Subcutaneous adipose tissue (tissue), 4 donors: ENCODE measurements around the gene TNRC6C. TPM values are rescaled to one million over a fixed set of nuclear protein-coding genes. Genes with fewer than 3 reads are reported as not detected.

Experiments used
- total RNA-seq, 4 donors: library from RNA; depleted of rRNA; stranded (reverse); fragments of >200 nt; gene quantifications; one replicate each; pipeline ENCODE4 v1.1.0, GENCODE V29; 2016
- TF ChIP-seq, protein P1 (sequence below): fragments of 450-650 bp; IDR thresholded peaks from one replicate; pipeline ENCODE4 v1.5.1; 2016; ENCODE audit warnings: low read depth, mild to moderate bottlenecking, control low read depth, antibody characterized with exemption, moderate library complexity

The TNRC6C gene, protein sequence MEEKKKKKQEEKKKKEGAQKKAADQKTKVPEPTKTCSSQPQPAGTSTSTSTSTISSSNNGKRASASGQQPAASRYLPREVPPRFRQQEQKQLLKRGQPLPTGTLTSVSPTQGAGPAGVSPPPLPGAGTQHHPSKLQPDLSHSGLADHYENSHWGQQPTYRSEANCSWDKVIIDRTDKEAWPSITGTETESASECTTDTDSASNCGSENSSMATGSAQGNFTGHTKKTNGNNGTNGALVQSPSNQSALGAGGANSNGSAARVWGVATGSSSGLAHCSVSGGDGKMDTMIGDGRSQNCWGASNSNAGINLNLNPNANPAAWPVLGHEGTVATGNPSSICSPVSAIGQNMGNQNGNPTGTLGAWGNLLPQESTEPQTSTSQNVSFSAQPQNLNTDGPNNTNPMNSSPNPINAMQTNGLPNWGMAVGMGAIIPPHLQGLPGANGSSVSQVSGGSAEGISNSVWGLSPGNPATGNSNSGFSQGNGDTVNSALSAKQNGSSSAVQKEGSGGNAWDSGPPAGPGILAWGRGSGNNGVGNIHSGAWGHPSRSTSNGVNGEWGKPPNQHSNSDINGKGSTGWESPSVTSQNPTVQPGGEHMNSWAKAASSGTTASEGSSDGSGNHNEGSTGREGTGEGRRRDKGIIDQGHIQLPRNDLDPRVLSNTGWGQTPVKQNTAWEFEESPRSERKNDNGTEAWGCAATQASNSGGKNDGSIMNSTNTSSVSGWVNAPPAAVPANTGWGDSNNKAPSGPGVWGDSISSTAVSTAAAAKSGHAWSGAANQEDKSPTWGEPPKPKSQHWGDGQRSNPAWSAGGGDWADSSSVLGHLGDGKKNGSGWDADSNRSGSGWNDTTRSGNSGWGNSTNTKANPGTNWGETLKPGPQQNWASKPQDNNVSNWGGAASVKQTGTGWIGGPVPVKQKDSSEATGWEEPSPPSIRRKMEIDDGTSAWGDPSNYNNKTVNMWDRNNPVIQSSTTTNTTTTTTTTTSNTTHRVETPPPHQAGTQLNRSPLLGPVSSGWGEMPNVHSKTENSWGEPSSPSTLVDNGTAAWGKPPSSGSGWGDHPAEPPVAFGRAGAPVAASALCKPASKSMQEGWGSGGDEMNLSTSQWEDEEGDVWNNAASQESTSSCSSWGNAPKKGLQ (N-terminal part only)
- 10 to 100 TPM in 3 of 4 donors, 1 to 10 TPM in 1; 8.2 to 33.3 (median 13.8) TPM for total RNA-seq

DNA sequence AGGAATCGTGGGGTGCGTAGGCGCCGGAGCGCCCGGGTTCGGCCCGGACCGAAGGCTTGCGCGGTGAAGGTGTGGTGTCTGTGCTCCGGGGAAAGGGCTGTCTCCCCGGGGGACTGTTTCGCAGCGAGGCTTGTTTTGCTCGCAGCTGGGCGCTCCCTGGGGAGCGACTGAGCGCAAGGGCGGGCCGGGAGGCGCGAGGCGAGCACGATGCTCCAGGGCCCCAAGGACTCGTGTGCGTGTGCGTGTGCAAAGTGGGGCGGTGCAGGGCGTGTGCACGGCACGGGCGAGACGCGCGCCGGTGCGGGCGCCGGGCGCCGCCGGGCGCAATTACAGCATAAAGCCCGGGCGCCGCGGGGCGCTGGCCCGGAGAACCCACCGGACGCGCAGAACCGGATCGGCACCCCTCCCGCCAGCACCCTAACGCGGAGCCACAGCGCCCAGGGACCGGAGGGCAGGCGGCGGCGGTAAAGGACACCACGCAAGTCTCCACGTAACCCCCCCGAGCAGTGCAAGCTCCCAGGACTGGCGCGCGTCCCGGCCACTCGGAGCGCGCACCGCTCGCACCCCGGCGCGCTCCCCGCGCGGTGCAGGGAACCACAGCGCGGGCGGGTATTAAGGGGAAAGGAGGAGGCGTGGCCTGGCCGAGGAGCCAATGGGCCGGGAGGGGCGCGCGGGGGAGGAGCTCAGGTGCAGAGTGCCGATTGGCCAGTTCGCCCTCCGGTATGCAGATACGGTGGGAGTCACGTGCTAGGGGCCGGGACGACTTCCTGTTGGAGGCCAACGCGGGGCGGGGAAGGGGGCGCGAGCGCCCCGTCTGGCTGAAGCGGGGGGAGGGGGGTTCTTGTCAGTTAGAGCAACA lies at the start of gene TNRC6C:
TNRC6C (plus strand) TSS at position 847 of the 859 bp plus-strand sequence. CDS start 45,504 bp downstream, outside the sequence.
- TF ChIP-seq, protein P1, sequence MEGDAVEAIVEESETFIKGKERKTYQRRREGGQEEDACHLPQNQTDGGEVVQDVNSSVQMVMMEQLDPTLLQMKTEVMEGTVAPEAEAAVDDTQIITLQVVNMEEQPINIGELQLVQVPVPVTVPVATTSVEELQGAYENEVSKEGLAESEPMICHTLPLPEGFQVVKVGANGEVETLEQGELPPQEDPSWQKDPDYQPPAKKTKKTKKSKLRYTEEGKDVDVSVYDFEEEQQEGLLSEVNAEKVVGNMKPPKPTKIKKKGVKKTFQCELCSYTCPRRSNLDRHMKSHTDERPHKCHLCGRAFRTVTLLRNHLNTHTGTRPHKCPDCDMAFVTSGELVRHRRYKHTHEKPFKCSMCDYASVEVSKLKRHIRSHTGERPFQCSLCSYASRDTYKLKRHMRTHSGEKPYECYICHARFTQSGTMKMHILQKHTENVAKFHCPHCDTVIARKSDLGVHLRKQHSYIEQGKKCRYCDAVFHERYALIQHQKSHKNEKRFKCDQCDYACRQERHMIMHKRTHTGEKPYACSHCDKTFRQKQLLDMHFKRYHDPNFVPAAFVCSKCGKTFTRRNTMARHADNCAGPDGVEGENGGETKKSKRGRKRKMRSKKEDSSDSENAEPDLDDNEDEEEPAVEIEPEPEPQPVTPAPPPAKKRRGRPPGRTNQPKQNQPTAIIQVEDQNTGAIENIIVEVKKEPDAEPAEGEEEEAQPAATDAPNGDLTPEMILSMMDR: no peak

DNA sequence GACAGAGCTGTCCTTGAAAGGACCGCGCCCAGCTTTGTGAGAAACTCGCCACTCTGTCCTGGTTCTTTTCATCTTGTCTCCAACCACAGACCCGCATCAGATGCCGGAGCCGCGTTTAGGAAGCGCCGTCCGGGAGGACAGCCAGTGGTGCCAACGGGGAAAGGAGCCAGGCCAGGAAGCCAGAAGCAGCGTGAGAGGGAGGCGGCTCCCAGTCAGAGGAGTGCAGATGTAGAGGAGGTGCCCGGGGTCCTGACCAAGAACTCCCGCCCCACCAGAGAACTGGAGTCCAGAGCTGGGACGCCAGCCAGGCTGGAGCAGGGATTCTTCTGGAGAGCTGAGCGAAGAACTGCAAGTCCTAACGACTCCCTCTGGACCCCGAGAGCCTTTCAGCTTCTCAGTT lies 49.3 kb upstream of the TNRC6C start:
- TF ChIP-seq, protein P1: no peak

DNA sequence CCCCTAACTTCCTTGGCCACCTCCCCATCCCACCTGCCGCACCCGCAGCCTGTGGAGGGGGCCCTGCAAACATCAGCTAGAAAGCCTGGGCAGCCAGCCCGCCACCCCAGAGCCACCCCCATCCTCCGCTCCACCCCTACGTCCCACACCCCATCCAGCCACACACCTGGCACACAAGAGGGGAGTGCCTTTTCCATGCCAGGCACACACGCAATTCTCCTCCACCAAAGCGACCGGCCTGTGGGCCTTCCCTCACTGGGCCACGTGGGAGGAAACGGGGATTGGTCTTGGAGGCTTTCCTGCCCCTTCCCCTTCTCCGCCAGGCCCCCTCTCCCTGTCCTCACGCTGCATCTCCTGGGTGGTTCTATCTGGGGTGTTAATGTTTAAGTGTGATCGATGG lies 48.7 kb upstream of the TNRC6C start:
- TF ChIP-seq, protein P1: no peak

DNA sequence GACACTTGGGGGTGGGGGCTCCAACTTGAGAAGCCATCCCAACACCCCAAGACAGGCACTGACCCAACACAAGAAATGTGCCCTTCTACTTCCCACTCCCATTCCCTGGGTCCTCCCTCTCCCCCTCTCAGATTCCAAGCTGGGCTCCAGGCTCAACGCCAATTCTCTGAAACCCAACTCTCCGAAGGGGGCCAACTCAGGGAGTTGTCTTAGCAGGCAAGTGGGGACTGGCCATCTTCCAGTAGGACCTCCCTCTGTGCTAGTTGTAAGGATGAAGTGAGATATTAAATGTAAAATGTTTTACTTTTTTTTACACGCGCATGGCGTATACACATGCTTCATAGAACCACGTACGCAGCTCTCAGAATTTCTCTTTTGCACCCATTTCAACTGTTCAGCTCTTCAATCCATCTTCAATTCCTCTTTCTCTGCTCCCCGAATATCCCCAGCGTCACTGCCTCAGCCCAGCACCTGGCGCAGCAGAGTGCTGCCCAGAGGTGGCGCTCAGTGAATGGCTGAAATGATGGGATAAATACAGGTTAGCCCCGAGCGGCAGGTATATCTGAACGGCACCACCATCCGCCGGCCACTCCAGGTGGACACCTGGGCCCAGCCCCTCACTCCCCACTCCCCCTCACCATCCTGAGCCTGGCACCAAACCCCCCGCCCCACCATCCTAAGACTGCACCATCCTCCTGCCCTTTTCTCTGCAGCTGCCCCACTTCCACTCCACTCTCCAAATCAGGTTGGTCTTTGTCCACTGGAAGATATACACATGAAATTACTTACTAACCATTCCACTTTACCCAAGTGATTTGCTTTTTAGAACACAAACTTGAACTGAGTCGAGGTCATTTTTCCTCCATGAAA lies 43.9 kb upstream of the TNRC6C start:
- TF ChIP-seq, protein P1: no peak

DNA sequence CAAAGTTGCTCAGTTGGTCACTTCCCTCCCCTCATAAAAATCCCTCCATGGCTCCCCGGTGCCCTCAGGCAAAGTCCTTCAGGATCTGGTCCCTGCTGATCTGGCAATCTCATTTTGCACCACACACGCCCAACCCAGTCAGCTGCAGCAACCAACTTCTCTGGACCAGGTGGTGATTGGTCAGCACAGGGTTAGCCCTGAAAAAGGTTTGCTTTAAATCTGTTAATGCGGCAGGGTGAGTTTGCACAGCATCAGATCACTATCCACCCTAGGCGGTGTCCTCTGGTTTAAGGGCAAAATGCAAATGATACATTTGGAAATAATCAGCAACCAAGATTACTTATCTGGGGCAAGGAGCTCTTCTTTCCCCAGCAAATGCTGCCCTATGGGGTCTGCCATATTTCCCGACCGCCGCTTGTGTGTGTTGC lies 42.9 kb upstream of the TNRC6C start:
- TF ChIP-seq, protein P1: no peak

DNA sequence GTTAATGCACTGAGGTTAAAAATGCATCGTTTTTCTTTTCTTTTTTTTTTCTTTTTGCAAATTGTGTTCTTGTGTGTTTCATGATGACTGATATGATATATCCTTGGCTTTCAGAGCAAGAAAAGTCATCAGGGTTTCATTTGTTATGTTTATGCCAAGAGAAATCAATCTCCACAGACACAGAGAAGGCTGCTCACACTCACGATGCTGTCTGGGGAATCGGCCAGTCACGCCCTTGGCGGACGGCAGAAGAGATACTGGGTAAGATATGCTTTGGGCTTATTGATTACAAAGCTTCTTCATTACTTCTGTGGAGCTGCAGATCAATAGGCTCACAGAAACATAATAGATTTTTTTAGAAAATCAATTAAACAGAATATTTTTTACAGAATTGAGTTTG lies 42.2 kb upstream of the TNRC6C start:
- TF ChIP-seq, protein P1: no peak
